PC-9 (cell line): ENCODE measurements around the gene C5orf63. TPM values are rescaled to one million over a fixed set of nuclear protein-coding genes. Genes with fewer than 3 reads are reported as not detected.
A peak's percentile ranks its signal among the peaks of the same experiment; 100 is the strongest.

Experiments
- BruUV-seq: library from RNA; stranded (reverse); fragments of 400-500 nt; replicated peaks from 2 replicates; lab custom pipeline; 2021; lab: Mats Ljungman, UMichigan
- CTCF ChIA-PET: fragments of 300-600 bp; sonication (Branson Sonifier 250); formaldehyde crosslinking; loops from one replicate; lab custom pipeline; 2022; ENCODE audit warnings: antibody characterized with exemption; lab: Charles Lee
- POLR2A ChIA-PET: fragments of 300-600 bp; sonication (Branson Sonifier 250); formaldehyde crosslinking; loops from one replicate; lab custom pipeline; 2022; ENCODE audit warnings: antibody characterized with exemption; ENCODE audit not compliant: unreplicated experiment; lab: Charles Lee
- DNase-seq, 2 experiments: peaks; one replicate each; pipeline versions ENCODE4 v3.0.0 to v3.0.0-alpha.2; 2015 to 2022; ENCODE audit warnings: mixed read lengths in 1 of 2
- H2AFZ ChIP-seq: fragments of 200-600 bp; sonication (generic); 2 replicates; pipeline ENCODE4 v1.8.1; 2017; ENCODE audit warnings: antibody characterized with exemption
- H3F3A ChIP-seq: fragments of 200-600 bp; sonication (generic); 2 replicates; pipeline ENCODE4 v1.8.1; 2017; ENCODE audit warnings: antibody characterized with exemption, mild to moderate bottlenecking, low read depth; ENCODE audit not compliant: insufficient read depth
- H3K27ac ChIP-seq: fragments of 200-600 bp; sonication (generic); 2 replicates; pipeline ENCODE4 v1.6.1; 2016; ENCODE audit warnings: mixed run types
- H3K27me3 ChIP-seq: fragments of 200-600 bp; sonication (generic); 2 replicates; pipeline ENCODE4 v1.6.1; 2016; ENCODE audit warnings: low read depth, mixed run types; ENCODE audit not compliant: insufficient read depth
- H3K36me3 ChIP-seq: fragments of 200-600 bp; sonication (generic); 2 replicates; pipeline ENCODE4 v1.6.1; 2016; ENCODE audit warnings: low read depth, mixed run types
- H3K4me1 ChIP-seq: fragments of 200-600 bp; sonication (generic); replicated peaks from 2 replicates; pipeline ENCODE4 v1.6.1; 2016; ENCODE audit warnings: mixed run types; ENCODE audit not compliant: insufficient read depth
- H3K4me2 ChIP-seq: fragments of 200-600 bp; sonication (generic); 2 replicates; pipeline ENCODE4 v1.6.1; 2017; ENCODE audit warnings: mixed run types
- H3K4me3 ChIP-seq: fragments of 200-600 bp; sonication (generic); 2 replicates; pipeline ENCODE4 v1.6.1; 2016; ENCODE audit warnings: mixed run types
- H3K79me2 ChIP-seq: fragments of 200-600 bp; sonication (generic); 2 replicates; pipeline ENCODE4 v1.6.1; 2017; ENCODE audit warnings: low read depth, mixed run types
- H3K9me2 ChIP-seq: fragments of 200-600 bp; sonication (generic); 2 replicates; pipeline ENCODE4 v1.8.1; 2017; ENCODE audit warnings: mild to moderate bottlenecking; ENCODE audit not compliant: insufficient read depth
- H3K9me3 ChIP-seq: fragments of 200-600 bp; sonication (generic); 2 replicates; pipeline ENCODE4 v1.8.1; 2016; ENCODE audit warnings: low read depth; ENCODE audit not compliant: insufficient read depth
- H4K20me1 ChIP-seq: fragments of 200-600 bp; sonication (generic); 2 replicates; pipeline ENCODE4 v1.8.1; 2017; ENCODE audit not compliant: insufficient read depth
- EZH2 ChIP-seq: fragments of 200-600 bp; sonication (generic); IDR thresholded peaks from 2 replicates; pipeline ENCODE4 v1.8.0; 2017; ENCODE audit warnings: antibody characterized with exemption, low read depth
- intact Hi-C: fragments of 100-400 bp; cut with micrococcal nuclease; formaldehyde crosslinking; loops from one replicate; pipeline ENCODE4 v1.10.0; 2022; ENCODE audit not compliant: unreplicated experiment
- total RNA-seq: library from RNA; stranded (reverse); gene quantifications from 2 replicates; pipeline ENCODE4 v1.2.3, GENCODE V29; 2021
- TF ChIP-seq, protein P1 (sequence below): fragments of 200-600 bp; sonication (generic); conservative IDR thresholded peaks from 2 replicates; pipeline ENCODE4 v1.6.1; 2017; ENCODE audit warnings: mixed run types, antibody characterized with exemption, mild to moderate bottlenecking, moderate library complexity

Gene C5orf63
- total RNA-seq, 1 experiment from 2014 or later: 9.8 TPM

DNA sequence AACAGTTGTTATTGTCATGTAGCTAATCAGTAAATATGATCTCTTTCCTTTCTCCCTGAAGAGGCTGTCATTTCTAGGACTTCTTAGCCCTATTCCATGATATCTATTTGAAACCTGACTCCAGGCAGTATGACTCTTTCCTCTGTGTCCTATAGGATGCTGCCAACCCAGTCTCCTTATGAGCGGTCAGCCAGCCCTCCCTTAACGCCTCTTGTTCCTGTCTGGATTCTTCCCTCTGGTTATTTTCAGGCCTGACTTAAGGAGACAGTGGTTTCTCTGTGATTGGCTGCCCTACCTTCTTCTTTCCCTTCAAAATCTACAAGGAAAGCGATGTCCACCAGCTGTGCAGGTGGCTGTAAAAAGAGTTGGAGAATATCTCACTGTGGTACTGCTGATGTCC, 19.4 kb upstream of the C5orf63 start:
- POLR2A ChIA-PET: no interaction called here
- no peaks in the 10 kb centered on the region for H3K36me3 ChIP-seq
- intact Hi-C loops: no loop called here
- H4K20me1 ChIP-seq: no peaks in the 10 kb centered on the region
- no peaks in the 10 kb centered on the region for H3K9me2 ChIP-seq
- no peak overlapping the region for H3K27ac ChIP-seq
- H3K4me1 ChIP-seq: peaks cover 8% of the 10 kb centered on the region
- H3K79me2 ChIP-seq: no peaks in the 10 kb centered on the region
- BruUV-seq: no TSS peak
- H2AFZ ChIP-seq: no peak overlapping the region
- TF ChIP-seq, protein P1, sequence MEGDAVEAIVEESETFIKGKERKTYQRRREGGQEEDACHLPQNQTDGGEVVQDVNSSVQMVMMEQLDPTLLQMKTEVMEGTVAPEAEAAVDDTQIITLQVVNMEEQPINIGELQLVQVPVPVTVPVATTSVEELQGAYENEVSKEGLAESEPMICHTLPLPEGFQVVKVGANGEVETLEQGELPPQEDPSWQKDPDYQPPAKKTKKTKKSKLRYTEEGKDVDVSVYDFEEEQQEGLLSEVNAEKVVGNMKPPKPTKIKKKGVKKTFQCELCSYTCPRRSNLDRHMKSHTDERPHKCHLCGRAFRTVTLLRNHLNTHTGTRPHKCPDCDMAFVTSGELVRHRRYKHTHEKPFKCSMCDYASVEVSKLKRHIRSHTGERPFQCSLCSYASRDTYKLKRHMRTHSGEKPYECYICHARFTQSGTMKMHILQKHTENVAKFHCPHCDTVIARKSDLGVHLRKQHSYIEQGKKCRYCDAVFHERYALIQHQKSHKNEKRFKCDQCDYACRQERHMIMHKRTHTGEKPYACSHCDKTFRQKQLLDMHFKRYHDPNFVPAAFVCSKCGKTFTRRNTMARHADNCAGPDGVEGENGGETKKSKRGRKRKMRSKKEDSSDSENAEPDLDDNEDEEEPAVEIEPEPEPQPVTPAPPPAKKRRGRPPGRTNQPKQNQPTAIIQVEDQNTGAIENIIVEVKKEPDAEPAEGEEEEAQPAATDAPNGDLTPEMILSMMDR: no peak
- TF ChIP-seq EZH2: no peak
- no peaks in the 10 kb centered on the region; the same call in 1 of the 2 replicates for H3F3A ChIP-seq
- no peak overlapping the region for H3K4me3 ChIP-seq
- CTCF ChIA-PET: no interaction called here
- no peaks in the 10 kb centered on the region for H3K9me3 ChIP-seq
- no peak overlapping the region for H3K4me2 ChIP-seq
- DNase-seq: no peak
- H3K27me3 ChIP-seq: no peaks in the 10 kb centered on the region

DNA sequence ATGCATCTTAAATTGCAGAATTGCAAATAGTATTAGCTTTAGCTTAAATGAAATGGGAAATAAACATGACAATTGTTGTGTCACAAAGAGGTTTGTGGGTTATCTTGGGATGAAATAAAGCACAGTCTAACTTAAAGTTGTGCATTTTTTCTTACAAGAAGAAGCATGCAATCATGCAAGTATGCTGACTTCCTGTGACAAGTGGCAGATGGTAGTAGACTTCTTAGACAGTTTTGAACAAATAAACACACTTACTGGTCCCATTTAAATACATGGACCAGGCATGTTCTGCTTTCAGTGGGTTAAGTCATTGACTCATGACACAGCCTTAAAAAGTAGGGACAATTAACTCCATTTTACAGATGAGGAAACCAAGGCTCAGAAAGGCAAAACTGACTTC, 15.9 kb upstream of the C5orf63 start:
- DNase-seq: no peak
- CTCF ChIA-PET: no interaction called here
- Histone ChIP-seq H3K4me3 (no peak overlapping the region), H4K20me1 (no peaks in the 10 kb centered on the region), H3K9me2 (no peaks in the 10 kb centered on the region), H3K9me3 (no peaks in the 10 kb centered on the region), H3K27ac (no peak overlapping the region), H3K4me2 (no peak overlapping the region), H3K27me3 (no peaks in the 10 kb centered on the region), H2AFZ (no peak overlapping the region), H3K36me3 (no peaks in the 10 kb centered on the region), H3K79me2 (no peaks in the 10 kb centered on the region), H3F3A (no peaks in the 10 kb centered on the region; the same call in 1 of the 2 replicates), H3K4me1 (peaks cover 9% of the 10 kb centered on the region)
- intact Hi-C loops: no loop called here
- BruUV-seq: no TSS peak
- TF ChIP-seq, protein P1: no peak
- TF ChIP-seq EZH2: no peak
- POLR2A ChIA-PET: no interaction called here

DNA sequence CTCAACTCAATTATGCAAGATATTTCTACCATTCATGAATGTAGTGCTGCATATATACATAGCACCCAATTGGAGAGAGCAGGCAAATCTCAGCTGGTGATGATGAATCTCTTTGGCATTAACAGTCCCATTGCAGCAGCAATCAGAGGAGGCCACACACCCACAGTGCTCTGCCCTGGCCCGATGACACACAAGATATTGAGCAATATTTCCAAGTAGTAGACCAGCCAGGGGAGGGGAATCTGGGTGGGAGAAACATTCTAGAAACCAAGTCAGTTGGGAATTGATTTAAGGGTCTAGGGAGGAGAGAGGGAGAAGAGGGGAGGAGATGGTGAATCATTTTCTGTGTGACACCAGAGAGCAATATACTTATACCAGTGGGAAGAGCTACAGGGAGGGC, 14.9 kb upstream of the C5orf63 start:
- TF ChIP-seq, protein P1: no peak
- no peak for TF ChIP-seq EZH2
- POLR2A ChIA-PET: no interaction called here
- CTCF ChIA-PET: no interaction called here
- BruUV-seq: no TSS peak
- DNase-seq: peak; percentile 17 to 89
- Histone ChIP-seq H4K20me1 (no peaks in the 10 kb centered on the region), H3F3A (no peaks in the 10 kb centered on the region; the same call in 1 of the 2 replicates), H3K27me3 (no peaks in the 10 kb centered on the region), H3K4me2 (no peak overlapping the region), H3K27ac (no peak overlapping the region), H3K4me1 (peaks cover 9% of the 10 kb centered on the region), H3K9me2 (no peaks in the 10 kb centered on the region), H3K79me2 (no peaks in the 10 kb centered on the region), H3K36me3 (no peaks in the 10 kb centered on the region), H3K9me3 (no peaks in the 10 kb centered on the region), H3K4me3 (no peak overlapping the region), H2AFZ (no peak overlapping the region)
- intact Hi-C loops: no loop called here
